ENCODE results near the gene CRELD2.

CRELD2 gene

GRCh38 chr22:49962751-49963646 lies 44.6 kb downstream of the CRELD2 start:
- Histone ChIP-seq H3K4me3 (ENCODE audit: insufficient read depth, low read length, poor library complexity, severe bottlenecking) (no peak overlapping the region), H3K36me3 (ENCODE audit: low read length) (no peaks in the 10 kb centered on the region; the same call in 1 of the 2 replicates)

GRCh38 chr22:49963647-49964026 lies 45.2 kb downstream of the CRELD2 start:
- H3F3A ChIP-seq (ENCODE audit: insufficient read depth), result 0 out of 2 replicates have a peak, but pooled peaks cover 4% of the 10 kb centered on the region
- H3K79me2 ChIP-seq (ENCODE audit: insufficient read depth, low read length), result peaks cover 31% of the 10 kb centered on the region
- H3K36me3 ChIP-seq (ENCODE audit: low read length), result no peaks in the 10 kb centered on the region; the same call in 1 of the 2 replicates
- H3K9ac ChIP-seq (ENCODE audit: low read length), result no peak overlapping the region
- no peak overlapping the region for H3K4me2 ChIP-seq (ENCODE audit: low read depth, low read length, poor library complexity, severe bottlenecking)
- no peak overlapping the region for H2AFZ ChIP-seq (ENCODE audit: low read depth, low read length, severe bottlenecking)
- H3K27ac ChIP-seq (ENCODE audit: low read depth, low read length), result no peak overlapping the region
- H3K9me2 ChIP-seq (replicated peaks; ENCODE audit: insufficient read depth, low read length), result no peaks in the 10 kb centered on the region
- H3K27me3 ChIP-seq (ENCODE audit: low read length), result no peaks in the 10 kb centered on the region
- peaks cover 3% of the 10 kb centered on the region; the same call in 1 of the 2 replicates for H4K20me1 ChIP-seq (ENCODE audit: low read depth, low read length)
- H3K9me3 ChIP-seq (ENCODE audit: insufficient read depth, low read length), result no peaks in the 10 kb centered on the region
- no peak for TF ChIP-seq EZH2phosphoT487 (conservative IDR thresholded peaks at IDR 0.05; ENCODE audit: low read length)
- TF ChIP-seq CTCF (IDR thresholded peaks at IDR 0.05; ENCODE audit: insufficient read depth, low read length, poor library complexity, severe bottlenecking), result no peak
- H3K4me3 ChIP-seq (ENCODE audit: insufficient read depth, low read length, poor library complexity, severe bottlenecking), result no peak overlapping the region

More at GRCh38 chr22:49962751-49963646, 44.6 kb downstream of the CRELD2 start:
- peaks cover 31% of the 10 kb centered on the region for H3K79me2 ChIP-seq (ENCODE audit: insufficient read depth, low read length)
- no peak for TF ChIP-seq EZH2phosphoT487 (conservative IDR thresholded peaks at IDR 0.05; ENCODE audit: low read length)
- TF ChIP-seq CTCF (IDR thresholded peaks at IDR 0.05; ENCODE audit: insufficient read depth, low read length, poor library complexity, severe bottlenecking), result no peak
- H3K4me2 ChIP-seq (ENCODE audit: low read depth, low read length, poor library complexity, severe bottlenecking), result peak overlapping the region; percentile 87
- H2AFZ ChIP-seq (ENCODE audit: low read depth, low read length, severe bottlenecking), result no peak overlapping the region
- no peak overlapping the region for H3K27ac ChIP-seq (ENCODE audit: low read depth, low read length)
- 0 out of 2 replicates have a peak overlapping the region, but pooled peaks have one; percentile 86 for H3K9ac ChIP-seq (ENCODE audit: low read length)
- 0 out of 2 replicates have a peak, but pooled peaks cover 4% of the 10 kb centered on the region for H3F3A ChIP-seq (ENCODE audit: insufficient read depth)
- peaks cover 3% of the 10 kb centered on the region; the same call in 1 of the 2 replicates for H4K20me1 ChIP-seq (ENCODE audit: low read depth, low read length)
- H3K27me3 ChIP-seq (ENCODE audit: low read length), result no peaks in the 10 kb centered on the region
- no peaks in the 10 kb centered on the region for H3K9me3 ChIP-seq (ENCODE audit: insufficient read depth, low read length)
- H3K9me2 ChIP-seq (replicated peaks; ENCODE audit: insufficient read depth, low read length), result no peaks in the 10 kb centered on the region

GRCh38 chr22:49964136-49965090 lies 46.0 kb downstream of the CRELD2 start:
- no peak overlapping the region for H3K4me3 ChIP-seq (ENCODE audit: insufficient read depth, low read length, poor library complexity, severe bottlenecking)
- TF ChIP-seq EZH2phosphoT487 (conservative IDR thresholded peaks at IDR 0.05; ENCODE audit: low read length) (no peak), CTCF (IDR thresholded peaks at IDR 0.05; ENCODE audit: insufficient read depth, low read length, poor library complexity, severe bottlenecking) (no peak)

More at GRCh38 chr22:49964136-49965090, 46.0 kb downstream of the CRELD2 start:
- H3K79me2 ChIP-seq (ENCODE audit: insufficient read depth, low read length), result peaks cover 31% of the 10 kb centered on the region
- H4K20me1 ChIP-seq (ENCODE audit: low read depth, low read length), result peaks cover 3% of the 10 kb centered on the region; the same call in 1 of the 2 replicates
- no peaks in the 10 kb centered on the region; the same call in 1 of the 2 replicates for H3K36me3 ChIP-seq (ENCODE audit: low read length)
- no peak overlapping the region for H3K9ac ChIP-seq (ENCODE audit: low read length)
- H3K4me2 ChIP-seq (ENCODE audit: low read depth, low read length, poor library complexity, severe bottlenecking), result no peak overlapping the region
- H3K9me3 ChIP-seq (ENCODE audit: insufficient read depth, low read length), result no peaks in the 10 kb centered on the region
- H3K27me3 ChIP-seq (ENCODE audit: low read length), result no peaks in the 10 kb centered on the region
- H2AFZ ChIP-seq (ENCODE audit: low read depth, low read length, severe bottlenecking), result no peak overlapping the region
- H3K9me2 ChIP-seq (replicated peaks; ENCODE audit: insufficient read depth, low read length), result no peaks in the 10 kb centered on the region
- H3F3A ChIP-seq (ENCODE audit: insufficient read depth), result 0 out of 2 replicates have a peak, but pooled peaks cover 4% of the 10 kb centered on the region
- H3K27ac ChIP-seq (ENCODE audit: low read depth, low read length), result no peak overlapping the region

Measured in SU-DHL-6 (cell line).